OCI-LY1 (cell line): ENCODE measurements around the gene MGAT3.

ENCODE experiments used
- H2AFZ ChIP-seq: fragments of 200-600 bp; sonication (generic), shearing (Covaris generic); 2 replicates; pipeline ENCODE4 v1.6.0; 2014; ENCODE audit warnings: antibody characterized with exemption, mild to moderate bottlenecking, low read length
- H3F3A ChIP-seq: fragments of 200-600 bp; sonication (generic), shearing (Covaris generic); 2 replicates; pipeline ENCODE4 v1.6.0; 2014; ENCODE audit warnings: mild to moderate bottlenecking, antibody characterized with exemption, low read length, moderate library complexity; ENCODE audit not compliant: insufficient read depth
- H3K27ac ChIP-seq: fragments of 200-600 bp; sonication (generic); 2 replicates; pipeline ENCODE4 v1.5.1; 2014; ENCODE audit warnings: low read length, mixed run types, mild to moderate bottlenecking, low read depth; ENCODE audit not compliant: poor library complexity, severe bottlenecking
- H3K27me3 ChIP-seq: fragments of 200-600 bp; sonication (generic); 2 replicates; pipeline ENCODE4 v1.6.0; 2014; ENCODE audit warnings: antibody characterized with exemption, mild to moderate bottlenecking, low read length, moderate library complexity; ENCODE audit not compliant: insufficient read depth
- H3K36me3 ChIP-seq: fragments of 200-600 bp; sonication (generic); 2 replicates; pipeline ENCODE4 v1.6.1; 2014; ENCODE audit warnings: mild to moderate bottlenecking, antibody characterized with exemption, low read length, moderate library complexity, mixed read lengths; ENCODE audit not compliant: insufficient read depth
- H3K4me1 ChIP-seq: fragments of 200-600 bp; sonication (generic); 2 replicates; pipeline ENCODE4 v1.5.1; 2014; ENCODE audit warnings: mild to moderate bottlenecking, low read length, moderate library complexity; ENCODE audit not compliant: insufficient read depth, severe bottlenecking
- H3K4me2 ChIP-seq: fragments of 200-600 bp; sonication (generic), shearing (Covaris generic); 2 replicates; pipeline ENCODE4 v1.6.1; 2014; ENCODE audit warnings: low read length
- H3K4me3 ChIP-seq: fragments of 200-600 bp; sonication (generic); 2 replicates; pipeline ENCODE4 v1.5.1; 2014; ENCODE audit warnings: low read length, low read depth, mild to moderate bottlenecking, mixed read lengths; ENCODE audit not compliant: poor library complexity, severe bottlenecking
- H3K79me2 ChIP-seq: fragments of 200-600 bp; shearing (Covaris generic); 2 replicates; pipeline ENCODE4 v1.6.1; 2016; ENCODE audit warnings: mixed run types, low read length, mixed read lengths; ENCODE audit not compliant: insufficient read depth
- H3K9ac ChIP-seq: fragments of 200-600 bp; sonication (generic), shearing (Covaris generic); 2 replicates; pipeline ENCODE4 v1.6.1; 2014; ENCODE audit warnings: mild to moderate bottlenecking, low read length, mixed read lengths
- H3K9me2 ChIP-seq: fragments of 200-600 bp; sonication (generic), shearing (Covaris generic); 2 replicates; pipeline ENCODE4 v1.6.1; 2014; ENCODE audit warnings: low read depth, mild to moderate bottlenecking, low read length, mixed read lengths
- H3K9me3 ChIP-seq: fragments of 200-600 bp; shearing (Covaris generic); 2 replicates; pipeline ENCODE4 v1.6.1; 2014; ENCODE audit warnings: low read length, mixed read lengths
- H4K20me1 ChIP-seq: fragments of 200-600 bp; sonication (generic), shearing (Covaris generic); 2 replicates; pipeline ENCODE4 v1.6.0; 2016; ENCODE audit warnings: mild to moderate bottlenecking, low read length; ENCODE audit not compliant: insufficient read depth
- CTCF ChIP-seq: fragments of 200-600 bp; sonication (generic), shearing (Covaris generic); IDR thresholded peaks from 2 replicates; pipeline ENCODE4 v1.5.1; 2017; ENCODE audit warnings: mild to moderate bottlenecking, antibody characterized with exemption, low read length, moderate library complexity, mixed read lengths
- EZH2 ChIP-seq: fragments of 200-600 bp; sonication (generic), shearing (Covaris generic); IDR thresholded peaks from 2 replicates; pipeline ENCODE4 v1.8.0; 2017; ENCODE audit warnings: borderline replicate concordance, mixed run types, mild to moderate bottlenecking, antibody characterized with exemption, low read length, moderate library complexity, mixed read lengths

Gene MGAT3

GRCh38 chr22:39518144-39518786 lies 61.5 kb downstream of the MGAT3 start:
- Histone ChIP-seq H2AFZ (no peak overlapping the region), H3K4me2 (peak overlapping the region; percentile 88), H3K4me3 (peak overlapping the region; percentile 95), H3K9ac (peak overlapping the region; percentile 89; the same call in 1 of the 2 replicates), H3K79me2 (peaks cover 14% of the 10 kb centered on the region), H3K9me2 (no peaks in the 10 kb centered on the region), H3F3A (0 out of 2 replicates have a peak, but pooled peaks cover 6% of the 10 kb centered on the region), H3K4me1 (peaks cover 38% of the 10 kb centered on the region), H3K27me3 (no peaks in the 10 kb centered on the region), H3K36me3 (peaks cover 77% of the 10 kb centered on the region), H3K9me3 (no peaks in the 10 kb centered on the region), H3K27ac (peak overlapping the region; percentile 74), H4K20me1 (no peaks in the 10 kb centered on the region)
- no peak for TF ChIP-seq CTCF
- no peak for TF ChIP-seq EZH2

- no peaks in the 10 kb centered on the region for H3K27me3 ChIP-seq
- H3F3A ChIP-seq, result 0 out of 2 replicates have a peak, but pooled peaks cover 9% of the 10 kb centered on the region
- no peak overlapping the region for H2AFZ ChIP-seq
- no peaks in the 10 kb centered on the region for H3K9me2 ChIP-seq
- H3K9me3 ChIP-seq, result no peaks in the 10 kb centered on the region
- peak overlapping the region; percentile 74 for H3K27ac ChIP-seq
- H3K4me2 ChIP-seq, result peak overlapping the region; percentile 88
- H4K20me1 ChIP-seq, result no peaks in the 10 kb centered on the region
- H3K36me3 ChIP-seq, result peaks cover 75% of the 10 kb centered on the region
- peak overlapping the region; percentile 89 for H3K9ac ChIP-seq
- TF ChIP-seq CTCF (no peak), EZH2 (no peak)
- peaks cover 14% of the 10 kb centered on the region for H3K79me2 ChIP-seq
- H3K4me3 ChIP-seq, result peak overlapping the region; percentile 95
- peaks cover 41% of the 10 kb centered on the region for H3K4me1 ChIP-seq
Measured at GRCh38 chr22:39518996-39519680, 62.3 kb downstream of the MGAT3 start.

GRCh38 chr22:39519681-39520225 lies 62.9 kb downstream of the MGAT3 start:
- Histone ChIP-seq H3K4me2 (peak overlapping the region; percentile 88), H2AFZ (no peak overlapping the region), H4K20me1 (no peaks in the 10 kb centered on the region), H3K27me3 (no peaks in the 10 kb centered on the region), H3K9me2 (no peaks in the 10 kb centered on the region), H3K4me1 (peaks cover 41% of the 10 kb centered on the region), H3K79me2 (peaks cover 14% of the 10 kb centered on the region), H3K27ac (peak overlapping the region; percentile 88), H3F3A (peaks cover 15% of the 10 kb centered on the region), H3K4me3 (peak overlapping the region; percentile 95), H3K9me3 (no peaks in the 10 kb centered on the region), H3K36me3 (peaks cover 75% of the 10 kb centered on the region), H3K9ac (peak overlapping the region; percentile 98)
- TF ChIP-seq EZH2 (no peak), CTCF (peak; percentile 49)
